Activated T-cell treated with anti-CD3 and anti-CD28 coated beads, Interleukin-2, amount 50 U/mL, for 72 hours (primary cell): ENCODE measurements around the gene FDX2. TPM values are rescaled to one million over a fixed set of nuclear protein-coding genes. Genes with fewer than 3 reads are reported as not detected.
A peak's percentile ranks its signal among the peaks of the same experiment; 100 is the strongest.

Experiments used
- ATAC-seq, 2 donors: fragments of 150-1000 bp; cut with Tn5 transposase; replicated peaks in 1 of 2; 2 replicates each; pipeline ENCODE4 v1.10.0; 2021; ENCODE audit warnings: moderate library complexity in 2 of 2, mild to moderate bottlenecking in 1 of 2
- DNase-seq, 2 donors: peaks; one replicate each; pipeline ENCODE4 v3.0.0; 2021 to 2022; ENCODE audit warnings: mixed read lengths in 1 of 2
- H3K27ac Mint-ChIP-seq: one replicate; pipeline ENCODE4 v1.8.0; 2022; ENCODE audit warnings: mild to moderate bottlenecking, moderate library complexity, mixed read lengths
- H3K27me3 Mint-ChIP-seq: one replicate; pipeline ENCODE4 v1.8.0; 2022; ENCODE audit warnings: low read depth, mixed read lengths
- H3K36me3 Mint-ChIP-seq, 2 donors: one replicate each; pipeline ENCODE4 v1.8.0; 2022; ENCODE audit warnings: mixed read lengths in 2 of 2, mild to moderate bottlenecking in 1 of 2; ENCODE audit not compliant: insufficient read depth in 2 of 2
- H3K4me1 Mint-ChIP-seq: one replicate; pipeline ENCODE4 v1.8.0; 2022; ENCODE audit warnings: low read depth, mixed read lengths
- H3K4me3 Mint-ChIP-seq, 2 donors: one replicate each; pipeline ENCODE4 v1.8.0; 2022; ENCODE audit warnings: mild to moderate bottlenecking in 2 of 2, mixed read lengths in 2 of 2, moderate library complexity in 2 of 2
- H3K9me3 Mint-ChIP-seq, 2 donors: one replicate each; pipeline ENCODE4 v1.8.0; 2022; ENCODE audit warnings: mixed read lengths in 2 of 2
- total RNA-seq, 2 donors: library from RNA; stranded (reverse); gene quantifications; one replicate each; pipeline ENCODE4 v1.2.3, GENCODE V29; 2022

The FDX2 gene
- total RNA-seq, 2 donors from 2014 or later: 13.0 to 16.3 TPM

GRCh38 chr19:10279737-10280442 lies 35.9 kb downstream of the FDX2 start:
- Mint-ChIP-seq H3K9me3 (no peaks in the 10 kb centered on the region), H3K4me1 (peaks cover 28% of the 10 kb centered on the region), H3K27me3 (no peaks in the 10 kb centered on the region), H3K27ac (peak overlapping the region; percentile 9), H3K36me3 (peaks cover 9 to 18% of the 10 kb centered on the region in 2 donors), H3K4me3 (no peak overlapping the region)
- ATAC-seq (no peak), DNase-seq (no peak)

- Mint-ChIP-seq H3K9me3 (no peaks in the 10 kb centered on the region), H3K27me3 (no peaks in the 10 kb centered on the region), H3K4me1 (peaks cover 31% of the 10 kb centered on the region), H3K4me3 (no peak overlapping the region), H3K27ac (peak overlapping the region; percentile 13), H3K36me3 (peaks cover 14 to 18% of the 10 kb centered on the region in 2 donors)
- DNase-seq (no peak), ATAC-seq (no peak)
Measured at GRCh38 chr19:10278935-10279334, 36.9 kb downstream of the FDX2 start.

GRCh38 chr19:10277795-10278589 lies 37.8 kb downstream of the FDX2 start:
- H3K36me3 Mint-ChIP-seq: peaks cover 15 to 17% of the 10 kb centered on the region in 2 donors
- ATAC-seq (no peak), DNase-seq (no peak)
- H3K9me3 Mint-ChIP-seq: no peaks in the 10 kb centered on the region
- H3K27ac Mint-ChIP-seq: peak overlapping the region; percentile 51
- peaks cover 34% of the 10 kb centered on the region for H3K4me1 Mint-ChIP-seq
- no peak overlapping the region for H3K4me3 Mint-ChIP-seq
- no peaks in the 10 kb centered on the region for H3K27me3 Mint-ChIP-seq

- DNase-seq: no peak
- Mint-ChIP-seq H3K36me3 (peaks cover 5 to 12% of the 10 kb centered on the region in 2 donors), H3K27ac (peak overlapping the region; percentile 79), H3K4me3 (no peak overlapping the region), H3K9me3 (no peaks in the 10 kb centered on the region), H3K4me1 (peaks cover 55% of the 10 kb centered on the region), H3K27me3 (no peaks in the 10 kb centered on the region)
- no peak for ATAC-seq
Measured at GRCh38 chr19:10274589-10274988, 41.2 kb downstream of the FDX2 start.

- peak overlapping the region; percentile 83 for H3K27ac Mint-ChIP-seq
- peak in 1 of 2 donors; percentile 1 for ATAC-seq
- no peaks in the 10 kb centered on the region for H3K27me3 Mint-ChIP-seq
- DNase-seq: peak; percentile 41 to 44
- no peaks in the 10 kb centered on the region for H3K9me3 Mint-ChIP-seq
- peaks cover 1 to 5% of the 10 kb centered on the region in 2 donors for H3K36me3 Mint-ChIP-seq
- peaks cover 40% of the 10 kb centered on the region for H3K4me1 Mint-ChIP-seq
- peak overlapping the region; percentile 89 to 94 for H3K4me3 Mint-ChIP-seq
Measured at GRCh38 chr19:10271543-10272086, 44.2 kb downstream of the FDX2 start.

GRCh38 chr19:10270616-10271394 lies 45.0 kb downstream of the FDX2 start, which contains the start of gene ICAM1:
TSS of gene ICAM1 (plus strand) at chr19:10271120. CDS start at chr19:10271160, 40 bp downstream.
- H3K4me1 Mint-ChIP-seq: peaks cover 40% of the 10 kb centered on the region
- ATAC-seq (peak; percentile 70 to 71), DNase-seq (peak; percentile 82 to 84)
- H3K27me3 Mint-ChIP-seq: no peaks in the 10 kb centered on the region
- peaks cover 1 to 5% of the 10 kb centered on the region in 2 donors for H3K36me3 Mint-ChIP-seq
- no peaks in the 10 kb centered on the region for H3K9me3 Mint-ChIP-seq
- peak within 1 kb of the TSS; percentile 95 for H3K27ac Mint-ChIP-seq
- H3K4me3 Mint-ChIP-seq: peak within 1 kb of the TSS; percentile 89 to 94

GRCh38 chr19:10270180-10270615 lies 45.6 kb downstream of the FDX2 start:
- Mint-ChIP-seq H3K27me3 (no peaks in the 10 kb centered on the region), H3K36me3 (peaks cover 1 to 5% of the 10 kb centered on the region in 2 donors), H3K9me3 (no peaks in the 10 kb centered on the region), H3K4me1 (peaks cover 40% of the 10 kb centered on the region), H3K4me3 (peak overlapping the region; percentile 89 to 94), H3K27ac (peak overlapping the region; percentile 95)
- DNase-seq (peak; percentile 90 to 92), ATAC-seq (peak; percentile 82 to 83)

- Mint-ChIP-seq H3K4me1 (peaks cover 40% of the 10 kb centered on the region), H3K36me3 (peaks cover 0 to 4% of the 10 kb centered on the region in 2 donors), H3K27ac (peak overlapping the region; percentile 95), H3K27me3 (no peaks in the 10 kb centered on the region), H3K9me3 (no peaks in the 10 kb centered on the region), H3K4me3 (peak overlapping the region; percentile 89 to 94)
- DNase-seq (peak; percentile 87 to 94), ATAC-seq (peak; percentile 64 to 70)
Measured at GRCh38 chr19:10269333-10270179, 46.3 kb downstream of the FDX2 start.

GRCh38 chr19:10268071-10268470 lies 47.7 kb downstream of the FDX2 start:
- H3K27me3 Mint-ChIP-seq: no peaks in the 10 kb centered on the region
- no peak for ATAC-seq

GRCh38 chr19:10266706-10267105 lies 49.1 kb downstream of the FDX2 start:
- Mint-ChIP-seq H3K36me3 (no peaks in the 10 kb centered on the region), H3K27me3 (no peaks in the 10 kb centered on the region), H3K27ac (no peak overlapping the region), H3K4me1 (peaks cover 26% of the 10 kb centered on the region), H3K4me3 (no peak overlapping the region), H3K9me3 (no peaks in the 10 kb centered on the region)
- no peak for DNase-seq
- ATAC-seq: no peak

More at GRCh38 chr19:10268071-10268470, 47.7 kb downstream of the FDX2 start:
- Mint-ChIP-seq H3K9me3 (no peaks in the 10 kb centered on the region), H3K4me1 (peaks cover 35% of the 10 kb centered on the region), H3K4me3 (no peak overlapping the region), H3K27ac (no peak overlapping the region), H3K36me3 (no peaks in the 10 kb centered on the region)
- no peak for DNase-seq

GRCh38 chr19:10262771-10263170 lies 53.0 kb downstream of the FDX2 start:
- DNase-seq (no peak), ATAC-seq (no peak)
- Mint-ChIP-seq H3K9me3 (no peaks in the 10 kb centered on the region), H3K4me1 (peaks cover 34% of the 10 kb centered on the region), H3K36me3 (peaks cover 0 to 6% of the 10 kb centered on the region in 2 donors), H3K27me3 (no peaks in the 10 kb centered on the region), H3K4me3 (no peak overlapping the region), H3K27ac (no peak overlapping the region)

- Mint-ChIP-seq H3K4me1 (peaks cover 39% of the 10 kb centered on the region), H3K36me3 (peaks cover 9 to 20% of the 10 kb centered on the region in 2 donors), H3K9me3 (no peaks in the 10 kb centered on the region), H3K27me3 (no peaks in the 10 kb centered on the region), H3K4me3 (peak overlapping the region; percentile 66 to 75), H3K27ac (peak overlapping the region; percentile 52)
- ATAC-seq (peak; percentile 79), DNase-seq (peak; percentile 69 to 77)
Measured at GRCh38 chr19:10260141-10260584, 55.7 kb downstream of the FDX2 start.
